ENCODE data around the gene PAWR.

DNA sequence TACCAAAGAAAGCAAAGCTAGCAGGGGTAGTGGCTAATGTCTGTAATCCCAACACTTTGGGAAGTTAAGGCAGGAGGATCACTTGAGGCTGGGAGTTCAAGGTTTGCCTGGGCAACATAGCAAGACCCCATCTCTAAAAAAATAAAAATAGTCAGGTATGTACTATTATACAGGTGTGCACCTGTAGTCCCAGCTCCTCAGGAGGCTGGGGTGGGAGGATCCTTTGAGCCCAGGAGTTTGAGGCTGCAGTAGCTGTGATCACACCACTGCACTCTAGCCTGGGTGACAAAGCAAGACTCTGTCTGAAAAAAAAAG is 142.2 kb downstream of the PAWR start:
- TF ChIP-seq, protein P1, sequence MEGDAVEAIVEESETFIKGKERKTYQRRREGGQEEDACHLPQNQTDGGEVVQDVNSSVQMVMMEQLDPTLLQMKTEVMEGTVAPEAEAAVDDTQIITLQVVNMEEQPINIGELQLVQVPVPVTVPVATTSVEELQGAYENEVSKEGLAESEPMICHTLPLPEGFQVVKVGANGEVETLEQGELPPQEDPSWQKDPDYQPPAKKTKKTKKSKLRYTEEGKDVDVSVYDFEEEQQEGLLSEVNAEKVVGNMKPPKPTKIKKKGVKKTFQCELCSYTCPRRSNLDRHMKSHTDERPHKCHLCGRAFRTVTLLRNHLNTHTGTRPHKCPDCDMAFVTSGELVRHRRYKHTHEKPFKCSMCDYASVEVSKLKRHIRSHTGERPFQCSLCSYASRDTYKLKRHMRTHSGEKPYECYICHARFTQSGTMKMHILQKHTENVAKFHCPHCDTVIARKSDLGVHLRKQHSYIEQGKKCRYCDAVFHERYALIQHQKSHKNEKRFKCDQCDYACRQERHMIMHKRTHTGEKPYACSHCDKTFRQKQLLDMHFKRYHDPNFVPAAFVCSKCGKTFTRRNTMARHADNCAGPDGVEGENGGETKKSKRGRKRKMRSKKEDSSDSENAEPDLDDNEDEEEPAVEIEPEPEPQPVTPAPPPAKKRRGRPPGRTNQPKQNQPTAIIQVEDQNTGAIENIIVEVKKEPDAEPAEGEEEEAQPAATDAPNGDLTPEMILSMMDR (IDR thresholded peaks at IDR 0.05): no peak
- TF ChIP-seq POLR2A (IDR thresholded peaks at IDR 0.05): no peak
- no peak for TF ChIP-seq POLR2AphosphoS5 (IDR thresholded peaks at IDR 0.05)
- TF ChIP-seq EP300 (IDR thresholded peaks at IDR 0.05): no peak
